Measurements from ENCODE around the gene EMID1.

EMID1 gene

DNA sequence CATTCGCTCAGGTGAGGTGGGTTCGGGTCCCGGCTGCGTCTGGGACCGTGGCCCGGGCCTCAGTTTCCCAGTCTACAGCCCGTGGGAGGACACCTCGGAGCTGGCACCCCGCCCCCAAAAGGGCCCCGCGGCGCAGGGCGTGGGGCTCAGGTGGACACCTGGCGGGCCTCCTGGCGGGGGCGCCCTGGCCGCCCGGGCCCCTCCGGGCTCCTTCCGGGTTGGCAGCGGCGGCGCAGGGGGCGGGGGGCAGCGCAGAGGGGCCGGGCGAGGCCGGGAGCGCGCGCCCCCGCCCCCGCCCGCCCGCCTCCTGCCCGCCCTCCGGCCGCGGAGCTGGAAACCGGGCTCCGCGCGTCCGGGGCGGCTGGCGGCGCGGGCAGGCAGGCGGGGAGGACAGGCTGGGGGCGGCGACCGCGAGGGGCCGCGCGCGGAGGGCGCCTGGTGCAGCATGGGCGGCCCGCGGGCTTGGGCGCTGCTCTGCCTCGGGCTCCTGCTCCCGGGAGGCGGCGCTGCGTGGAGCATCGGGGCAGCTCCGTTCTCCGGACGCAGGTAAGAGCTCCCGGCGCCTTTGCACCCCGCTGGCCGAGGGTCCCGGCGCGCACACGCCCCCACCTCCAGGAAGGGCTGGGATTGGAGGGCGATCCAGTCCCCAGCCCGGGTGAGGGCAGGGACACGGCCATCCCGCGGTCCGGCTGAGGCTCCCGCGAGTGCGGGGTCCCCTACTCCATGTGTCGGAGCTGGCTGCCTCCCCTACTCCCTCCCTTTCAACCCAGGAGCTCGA is at the start of gene EMID1:
Gene EMID1 (plus strand): TSS at position 303 of the 778 bp plus-strand sequence. CDS start 143 bp downstream, at position 446.
- in situ Hi-C loops (cut with MboI; ENCODE audit: low sequenced_read_pairs, unreplicated experiment) = no loop called here
- DNase-seq (ENCODE audit: low spot score) = peak; percentile 79
- TF ChIP-seq, protein P1, sequence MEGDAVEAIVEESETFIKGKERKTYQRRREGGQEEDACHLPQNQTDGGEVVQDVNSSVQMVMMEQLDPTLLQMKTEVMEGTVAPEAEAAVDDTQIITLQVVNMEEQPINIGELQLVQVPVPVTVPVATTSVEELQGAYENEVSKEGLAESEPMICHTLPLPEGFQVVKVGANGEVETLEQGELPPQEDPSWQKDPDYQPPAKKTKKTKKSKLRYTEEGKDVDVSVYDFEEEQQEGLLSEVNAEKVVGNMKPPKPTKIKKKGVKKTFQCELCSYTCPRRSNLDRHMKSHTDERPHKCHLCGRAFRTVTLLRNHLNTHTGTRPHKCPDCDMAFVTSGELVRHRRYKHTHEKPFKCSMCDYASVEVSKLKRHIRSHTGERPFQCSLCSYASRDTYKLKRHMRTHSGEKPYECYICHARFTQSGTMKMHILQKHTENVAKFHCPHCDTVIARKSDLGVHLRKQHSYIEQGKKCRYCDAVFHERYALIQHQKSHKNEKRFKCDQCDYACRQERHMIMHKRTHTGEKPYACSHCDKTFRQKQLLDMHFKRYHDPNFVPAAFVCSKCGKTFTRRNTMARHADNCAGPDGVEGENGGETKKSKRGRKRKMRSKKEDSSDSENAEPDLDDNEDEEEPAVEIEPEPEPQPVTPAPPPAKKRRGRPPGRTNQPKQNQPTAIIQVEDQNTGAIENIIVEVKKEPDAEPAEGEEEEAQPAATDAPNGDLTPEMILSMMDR (IDR thresholded peaks at IDR 0.05; ENCODE audit: borderline replicate concordance, control extremely low read depth, extremely low read depth, insufficient read depth, missing control alignments) = peak; percentile 34

DNA sequence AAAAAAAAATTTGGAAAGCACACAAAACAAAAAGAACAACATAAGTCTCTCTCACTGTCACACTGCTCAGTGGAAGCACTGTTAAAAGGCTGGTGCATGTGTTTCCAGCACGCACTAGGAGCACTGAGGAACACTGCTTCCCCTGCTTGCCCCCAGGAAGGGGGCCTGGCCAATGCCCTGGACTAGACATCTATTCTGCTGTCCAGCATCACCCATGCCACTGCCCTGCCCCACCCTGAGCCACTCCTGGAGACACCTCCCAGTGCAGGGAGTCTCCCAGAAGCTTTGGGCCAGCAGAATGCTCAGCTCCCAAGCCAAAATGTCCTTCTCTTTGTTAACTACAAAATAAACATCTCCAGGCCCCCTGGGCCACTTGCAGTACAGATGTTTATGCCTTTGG is 49.7 kb upstream of the EMID1 start:
- in situ Hi-C loops (cut with MboI; ENCODE audit: low sequenced_read_pairs, unreplicated experiment) = loop anchor here (10.0 kb wide), 1 partner anchor 89 kb away; no protein-coding TSS in a partner anchor

DNA sequence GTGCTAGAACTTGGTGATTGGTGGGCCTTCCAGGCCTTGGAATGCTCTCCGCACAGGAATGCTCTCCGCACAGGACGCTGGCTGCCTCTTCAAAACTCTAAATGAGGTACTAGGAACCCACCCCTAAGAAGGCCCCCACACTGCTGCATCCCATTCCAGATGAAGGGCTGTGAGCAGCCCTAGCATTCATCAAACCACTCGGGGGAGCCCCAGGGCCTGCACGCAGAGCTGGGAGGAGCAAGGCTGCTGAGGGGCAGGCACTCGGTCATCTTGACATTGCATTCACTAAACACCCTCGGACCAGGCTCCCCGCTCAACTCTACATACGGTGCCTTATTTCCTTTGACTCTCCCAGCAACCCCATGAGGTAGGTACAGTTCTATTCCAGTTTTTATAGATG is 49.2 kb upstream of the EMID1 start:
- TF ChIP-seq, protein P1 (IDR thresholded peaks at IDR 0.05; ENCODE audit: borderline replicate concordance, control extremely low read depth, extremely low read depth, insufficient read depth, missing control alignments) = peak; percentile 31
- no peak for DNase-seq (ENCODE audit: low spot score)
- in situ Hi-C loops (cut with MboI; ENCODE audit: low sequenced_read_pairs, unreplicated experiment) = loop anchor here (10.0 kb wide), 1 partner anchor 88 kb away; no protein-coding TSS in a partner anchor

More for the DNA sequence above, 49.7 kb upstream of the EMID1 start:
- TF ChIP-seq, protein P1 (IDR thresholded peaks at IDR 0.05; ENCODE audit: borderline replicate concordance, control extremely low read depth, extremely low read depth, insufficient read depth, missing control alignments) = no peak
- DNase-seq (ENCODE audit: low spot score) = no peak

DNA sequence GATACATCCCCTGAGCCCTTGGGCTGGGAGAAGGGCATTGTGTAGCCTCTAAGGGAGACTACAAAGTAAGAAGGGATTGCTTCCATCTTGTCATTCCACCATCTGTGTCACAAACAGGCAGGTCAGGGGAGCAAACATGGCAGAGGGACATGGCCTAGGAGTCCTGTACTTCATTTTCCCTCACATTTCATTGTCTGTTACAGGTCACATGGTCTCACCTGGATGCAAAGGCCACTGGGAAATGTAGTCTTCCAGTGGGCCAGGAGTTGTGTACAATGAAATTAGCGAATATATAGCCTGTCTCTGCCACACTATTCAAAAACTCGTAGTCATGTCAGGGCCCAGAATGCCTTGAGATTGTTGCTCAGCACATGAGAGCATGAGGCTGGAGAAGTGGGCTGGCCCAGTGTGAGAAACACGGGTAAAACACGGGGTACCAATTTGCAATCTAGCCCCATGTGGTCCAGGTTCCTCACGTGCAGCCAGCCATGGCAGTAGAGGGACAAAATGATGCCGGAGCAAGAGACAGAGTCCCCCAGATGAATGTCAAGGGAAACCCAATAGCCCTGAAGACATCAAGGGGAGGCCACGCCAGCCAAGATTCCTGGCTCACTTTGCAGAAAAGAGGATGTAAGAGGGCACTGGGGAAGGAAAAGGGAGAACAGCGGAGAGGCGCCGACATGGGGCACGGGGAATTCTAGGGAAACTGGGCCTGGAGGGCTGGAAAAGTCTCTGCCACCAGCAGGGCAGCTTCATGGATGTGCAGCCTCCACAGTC is 47.7 kb upstream of the EMID1 start:
- TF ChIP-seq, protein P1 (IDR thresholded peaks at IDR 0.05; ENCODE audit: borderline replicate concordance, control extremely low read depth, extremely low read depth, insufficient read depth, missing control alignments) = no peak
- in situ Hi-C loops (cut with MboI; ENCODE audit: low sequenced_read_pairs, unreplicated experiment) = loop anchor here (10.0 kb wide), 1 partner anchor 87 kb away; no protein-coding TSS in a partner anchor

DNA sequence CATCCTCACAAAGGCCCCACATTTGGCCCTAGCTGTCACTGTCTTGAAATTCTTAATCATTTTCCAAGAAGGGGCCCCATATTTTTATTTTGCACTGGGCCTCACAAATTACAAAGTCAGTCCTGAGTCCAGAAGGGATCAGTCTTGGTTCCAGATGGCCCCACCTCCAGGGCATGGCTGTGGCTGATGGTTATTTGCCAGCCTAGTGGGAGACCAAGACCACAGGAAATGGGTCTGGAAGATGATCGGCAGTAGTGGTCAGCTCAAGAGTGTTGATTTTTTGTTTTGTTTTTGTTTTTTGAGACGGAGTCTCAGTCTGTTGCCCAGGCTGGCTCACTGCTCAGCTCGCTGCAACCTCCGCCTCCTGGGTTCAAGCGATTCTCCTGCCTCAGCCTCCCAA is 47.1 kb upstream of the EMID1 start:
- DNase-seq (ENCODE audit: low spot score) = no peak
- TF ChIP-seq, protein P1 (IDR thresholded peaks at IDR 0.05; ENCODE audit: borderline replicate concordance, control extremely low read depth, extremely low read depth, insufficient read depth, missing control alignments) = no peak
- in situ Hi-C loops (cut with MboI; ENCODE audit: low sequenced_read_pairs, unreplicated experiment) = loop anchor here (10.0 kb wide), 1 partner anchor 86 kb away; no protein-coding TSS in a partner anchor

More for the DNA sequence above, 47.7 kb upstream of the EMID1 start:
- no peak for DNase-seq (ENCODE audit: low spot score)

DNA sequence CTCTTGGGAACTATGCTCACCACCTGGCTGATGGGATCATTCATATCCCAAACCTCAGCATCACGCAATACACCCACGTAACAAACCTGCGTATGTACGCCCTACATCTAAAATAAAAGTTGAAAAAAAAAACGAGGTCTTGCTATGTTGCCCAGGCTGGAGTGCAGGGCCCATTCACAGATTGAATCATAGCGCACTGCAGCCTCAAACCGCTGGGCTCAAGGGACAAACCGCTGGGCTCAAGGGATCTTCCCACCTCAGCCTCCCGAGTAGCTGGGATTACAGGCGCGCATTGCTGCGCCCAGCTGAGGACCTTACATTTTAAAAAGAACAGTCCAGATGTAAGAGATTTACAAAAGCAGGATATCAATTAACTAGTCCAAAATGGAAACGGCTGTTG is 41.9 kb upstream of the EMID1 start:
- in situ Hi-C loops (cut with MboI; ENCODE audit: low sequenced_read_pairs, unreplicated experiment) = no loop called here
- TF ChIP-seq, protein P1 (IDR thresholded peaks at IDR 0.05; ENCODE audit: borderline replicate concordance, control extremely low read depth, extremely low read depth, insufficient read depth, missing control alignments) = no peak
- no peak for DNase-seq (ENCODE audit: low spot score)
